Ascending aorta (tissue), 2 donors: ENCODE results near the gene RLF. TPM values are rescaled to one million over a fixed set of nuclear protein-coding genes. Genes with fewer than 3 reads are reported as not detected.
A peak's percentile ranks its signal among the peaks of the same experiment; 100 is the strongest.

Source experiments
- DNase-seq, 2 donors: peaks; one replicate each; pipeline ENCODE4 v3.0.0-alpha.2; 2019; ENCODE audit warnings: low spot score in 2 of 2
- H3K27ac ChIP-seq, 2 donors: fragments of 200-600 bp; sonication (generic); one replicate each; pipeline ENCODE4 v1.5.1; 2016 to 2017; ENCODE audit warnings: mild to moderate bottlenecking in 1 of 2
- H3K27me3 ChIP-seq: fragments of 200-600 bp; sonication (generic); one replicate; pipeline ENCODE4 v1.5.1; 2017
- H3K36me3 ChIP-seq, 2 donors: fragments of 200-600 bp; sonication (generic); one replicate each; pipeline ENCODE4 v1.5.1; 2016
- H3K4me1 ChIP-seq, 2 donors: fragments of 200-600 bp; sonication (generic); one replicate each; pipeline ENCODE4 v1.5.1; 2016 to 2017; ENCODE audit warnings: mild to moderate bottlenecking in 1 of 2
- H3K4me3 ChIP-seq, 2 donors: fragments of 200-600 bp; sonication (generic); one replicate each; pipeline ENCODE4 v1.5.1; 2016 to 2017; ENCODE audit warnings: mild to moderate bottlenecking in 1 of 2
- H3K9me3 ChIP-seq, 2 donors: fragments of 200-600 bp; sonication (generic); one replicate each; pipeline ENCODE4 v1.5.1; 2016
- CTCF ChIP-seq, 3 experiments: fragments of 200-600 bp in 2 of 3; fragments of 450-650 bp in 1 of 3; sonication (generic) in 2 of 3; IDR thresholded peaks; one replicate each; pipeline ENCODE4 v1.5.1; 2016 to 2019; ENCODE audit warnings: antibody characterized with exemption in 3 of 3, mild to moderate bottlenecking in 1 of 3, moderate library complexity in 1 of 3
- intact Hi-C: fragments of 100-400 bp; cut with DNase I; formaldehyde crosslinking; loops from one replicate; pipeline ENCODE4 v1.15.1; 2023
- total RNA-seq: library from RNA; depleted of rRNA; stranded (reverse); fragments of >200 nt; gene quantifications from one replicate; pipeline ENCODE4 v1.1.0, GENCODE V29; 2016

The RLF gene
- total RNA-seq, 1 donor from 2014 or later: 7.1 TPM

GRCh38 chr1:40258445-40258769 lies 97.2 kb downstream of the RLF start:
- peaks cover 8 to 39% of the 10 kb centered on the region in 2 donors for H3K4me1 ChIP-seq
- intact Hi-C loops: loop anchor here (2.0 kb wide), 1 partner anchor 114 kb away; the partner anchor contains the start of gene SMAP2
- peaks cover 11 to 22% of the 10 kb centered on the region in 2 donors for H3K36me3 ChIP-seq
- no peak for DNase-seq
- no peaks in the 10 kb centered on the region for H3K27me3 ChIP-seq
- peak overlapping the region; percentile 84 for H3K4me3 ChIP-seq
- H3K27ac ChIP-seq: peak overlapping the region; percentile 90 to 98
- TF ChIP-seq CTCF (IDR thresholded peaks at IDR 0.05): no peak
- no peaks in the 10 kb centered on the region for H3K9me3 ChIP-seq

GRCh38 chr1:40264354-40264781 lies 103.2 kb downstream of the RLF start:
- Histone ChIP-seq H3K4me3 (peak overlapping the region in 1 of 2 donors; percentile 28), H3K27ac (peak overlapping the region; percentile 81 to 89), H3K9me3 (no peaks in the 10 kb centered on the region), H3K36me3 (peaks cover 21 to 33% of the 10 kb centered on the region in 2 donors), H3K27me3 (no peaks in the 10 kb centered on the region), H3K4me1 (peaks cover 6 to 68% of the 10 kb centered on the region in 2 donors)
- TF ChIP-seq CTCF (IDR thresholded peaks at IDR 0.05): no peak
- intact Hi-C loops: loop anchor here (2.0 kb wide), 1 partner anchor 224 kb away; the partner anchor contains the start of gene CAP1
- DNase-seq: peak in 1 of 2 donors; percentile 66

GRCh38 chr1:40265298-40265697 lies 104.1 kb downstream of the RLF start:
- Histone ChIP-seq H3K27ac (peak overlapping the region; percentile 81 to 89), H3K27me3 (no peaks in the 10 kb centered on the region), H3K9me3 (no peaks in the 10 kb centered on the region), H3K4me3 (no peak overlapping the region), H3K4me1 (peaks cover 4 to 63% of the 10 kb centered on the region in 2 donors), H3K36me3 (peaks cover 26 to 43% of the 10 kb centered on the region in 2 donors)
- DNase-seq: no peak
- TF ChIP-seq CTCF (IDR thresholded peaks at IDR 0.05): no peak
- intact Hi-C loops: loop anchor here (2.0 to 5.0 kb wide), 2 partner anchors 224 to 427 kb away; partner anchors contain the start of genes CAP1 and NFYC

- Histone ChIP-seq H3K9me3 (no peaks in the 10 kb centered on the region), H3K4me3 (no peak overlapping the region), H3K27ac (peak overlapping the region; percentile 81 to 89), H3K4me1 (peaks cover 4 to 67% of the 10 kb centered on the region in 2 donors), H3K27me3 (no peaks in the 10 kb centered on the region), H3K36me3 (peaks cover 32 to 44% of the 10 kb centered on the region in 2 donors)
- TF ChIP-seq CTCF (IDR thresholded peaks at IDR 0.05): no peak
- intact Hi-C loops: loop anchor here (2.0 to 5.0 kb wide), 2 partner anchors 225 to 426 kb away; partner anchors contain the start of genes CAP1 and NFYC
- no peak for DNase-seq
These were observed 104.7 kb downstream of the RLF start for GRCh38 chr1:40265919-40266318.

- intact Hi-C loops: loop anchor here (5.0 kb wide), 1 partner anchor 425 kb away; the partner anchor contains the start of gene NFYC
- Histone ChIP-seq H3K27ac (peak overlapping the region; percentile 81 to 89), H3K27me3 (no peaks in the 10 kb centered on the region), H3K4me1 (peaks cover 0 to 61% of the 10 kb centered on the region in 2 donors), H3K9me3 (no peaks in the 10 kb centered on the region), H3K4me3 (peak overlapping the region in 1 of 2 donors; percentile 11), H3K36me3 (peaks cover 34 to 43% of the 10 kb centered on the region in 2 donors)
- DNase-seq: no peak
- TF ChIP-seq CTCF (IDR thresholded peaks at IDR 0.05): no peak
These were observed 105.8 kb downstream of the RLF start for GRCh38 chr1:40266786-40267535.
